ENCODE measurements around the gene TRANK1.

The TRANK1 gene

DNA sequence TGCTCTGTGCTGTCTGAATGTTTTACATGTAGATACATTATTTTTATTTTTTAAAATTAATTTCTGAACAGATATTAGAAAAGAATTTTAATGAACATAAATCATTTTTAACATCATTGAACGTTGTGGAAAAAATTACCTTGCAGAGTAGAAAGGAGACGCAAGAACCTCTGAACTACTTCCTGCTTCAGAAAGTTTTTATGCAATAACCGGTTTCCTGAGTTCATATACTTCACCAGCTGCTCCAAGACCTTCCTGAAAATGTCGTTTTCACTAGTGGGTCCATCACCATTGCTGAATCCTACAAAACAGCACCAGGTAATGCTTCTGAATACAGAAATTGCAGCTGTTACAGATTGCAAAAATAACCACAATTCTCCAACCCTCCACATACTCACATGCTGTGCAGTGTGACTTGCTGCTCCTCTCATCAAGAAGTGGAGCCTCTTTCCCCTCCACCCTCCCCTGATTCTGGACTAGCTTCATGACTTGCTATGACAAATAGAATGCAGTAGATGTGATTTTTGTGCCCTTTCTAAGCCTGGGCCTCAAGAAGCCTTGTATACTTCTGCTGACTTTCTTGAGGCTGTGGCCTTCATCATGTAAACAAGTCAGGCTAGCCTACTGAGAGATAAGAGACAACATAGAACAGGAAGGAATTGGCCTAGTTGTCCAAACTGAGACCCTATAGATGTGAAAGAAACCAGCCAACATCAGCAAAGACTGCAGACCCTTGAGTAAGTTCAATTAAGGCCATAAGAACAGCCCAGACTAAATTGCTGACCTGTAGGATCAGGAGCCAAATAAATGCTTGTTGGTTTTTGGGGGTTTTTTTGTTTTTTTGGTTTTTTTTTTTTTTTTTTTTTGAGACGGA, 80.4 kb downstream of the TRANK1 start:
- no peaks in the 10 kb centered on the region; the same call in 1 of the 2 replicates for H3K4me1 ChIP-seq (ENCODE audit: control insufficient read depth, insufficient read depth, low read length)
- H3K27me3 ChIP-seq (ENCODE audit: control insufficient read depth, insufficient read depth, low read length), result no peaks in the 10 kb centered on the region
- H3K27ac ChIP-seq (ENCODE audit: low read depth, low read length), result no peak overlapping the region
- H3K9ac ChIP-seq (ENCODE audit: low read length), result no peak overlapping the region
- no peaks in the 10 kb centered on the region for H3K36me3 ChIP-seq (ENCODE audit: control insufficient read depth, insufficient read depth, low read length)
- no peak overlapping the region for H3K4me3 ChIP-seq (ENCODE audit: low read depth, low read length)
- H3K9me3 ChIP-seq (ENCODE audit: control insufficient read depth, insufficient read depth, low read depth, low read length), result no peaks in the 10 kb centered on the region

DNA sequence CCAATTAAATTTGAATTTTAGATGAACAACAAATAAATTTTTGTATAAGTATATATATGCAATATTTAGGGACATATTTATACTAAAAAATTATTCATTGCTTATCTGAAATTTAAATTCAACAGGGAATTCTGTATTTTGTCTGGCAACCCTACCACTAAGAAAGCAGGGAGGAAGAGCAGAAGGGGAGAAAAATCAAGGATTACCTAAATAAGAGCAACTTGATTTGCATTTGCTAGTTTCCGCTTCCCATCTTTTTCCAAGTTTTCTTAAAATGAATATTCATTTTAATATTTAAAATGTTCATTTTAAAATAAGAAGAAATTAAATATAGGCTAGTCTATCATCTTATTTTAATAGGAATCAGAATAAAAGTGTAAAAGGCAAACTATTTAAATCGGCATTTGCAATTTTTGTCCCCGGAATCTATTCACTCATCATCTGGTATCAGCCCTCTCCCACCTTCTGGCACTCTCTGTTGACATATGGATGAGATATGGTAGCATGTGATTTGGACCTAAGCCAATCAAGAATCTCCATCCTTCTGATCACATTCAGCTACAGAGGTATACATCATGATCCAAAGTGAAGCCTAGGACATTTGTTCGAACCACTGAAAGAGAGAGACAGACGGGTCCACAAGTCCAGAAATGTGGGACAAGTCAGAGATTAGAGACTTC, 82.6 kb downstream of the TRANK1 start:
- H3K4me3 ChIP-seq (ENCODE audit: low read depth, low read length), result no peak overlapping the region
- no peaks in the 10 kb centered on the region for H3K9me3 ChIP-seq (ENCODE audit: control insufficient read depth, insufficient read depth, low read depth, low read length)
- no peaks in the 10 kb centered on the region for H3K27me3 ChIP-seq (ENCODE audit: control insufficient read depth, insufficient read depth, low read length)
- no peak overlapping the region for H3K27ac ChIP-seq (ENCODE audit: low read depth, low read length)
- peaks cover 4% of the 10 kb centered on the region; the same call in 1 of the 2 replicates for H3K4me1 ChIP-seq (ENCODE audit: control insufficient read depth, insufficient read depth, low read length)
- no peaks in the 10 kb centered on the region for H3K36me3 ChIP-seq (ENCODE audit: control insufficient read depth, insufficient read depth, low read length)
- no peak overlapping the region for H3K9ac ChIP-seq (ENCODE audit: low read length)

DNA sequence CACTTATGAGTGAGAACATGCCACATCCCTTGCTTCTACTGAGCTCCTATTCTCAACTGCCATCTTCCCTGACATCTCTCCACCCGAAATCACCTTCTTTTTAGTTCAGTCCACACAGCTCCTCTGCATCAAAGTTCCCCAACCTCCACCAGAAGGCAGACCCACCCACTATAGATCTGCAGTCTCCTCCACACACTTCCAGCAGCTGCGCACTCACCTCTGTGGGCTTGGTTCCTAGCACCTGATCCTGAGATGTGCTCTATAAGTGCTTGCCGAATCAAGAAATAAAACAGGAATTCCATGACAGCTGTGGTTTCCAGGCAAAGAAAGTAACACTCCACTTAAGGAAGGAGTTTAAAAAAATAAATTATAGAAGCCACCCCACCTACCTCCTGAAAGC, 85.4 kb downstream of the TRANK1 start:
- no peaks in the 10 kb centered on the region for H3K9me3 ChIP-seq (ENCODE audit: control insufficient read depth, insufficient read depth, low read depth, low read length)
- H3K9ac ChIP-seq (ENCODE audit: low read length), result no peak overlapping the region
- no peak overlapping the region for H3K4me3 ChIP-seq (ENCODE audit: low read depth, low read length)
- H3K27ac ChIP-seq (ENCODE audit: low read depth, low read length), result no peak overlapping the region
- no peaks in the 10 kb centered on the region for H3K36me3 ChIP-seq (ENCODE audit: control insufficient read depth, insufficient read depth, low read length)
- H3K4me1 ChIP-seq (ENCODE audit: control insufficient read depth, insufficient read depth, low read length), result peaks cover 4% of the 10 kb centered on the region; the same call in 1 of the 2 replicates
- H3K27me3 ChIP-seq (ENCODE audit: control insufficient read depth, insufficient read depth, low read length), result no peaks in the 10 kb centered on the region

DNA sequence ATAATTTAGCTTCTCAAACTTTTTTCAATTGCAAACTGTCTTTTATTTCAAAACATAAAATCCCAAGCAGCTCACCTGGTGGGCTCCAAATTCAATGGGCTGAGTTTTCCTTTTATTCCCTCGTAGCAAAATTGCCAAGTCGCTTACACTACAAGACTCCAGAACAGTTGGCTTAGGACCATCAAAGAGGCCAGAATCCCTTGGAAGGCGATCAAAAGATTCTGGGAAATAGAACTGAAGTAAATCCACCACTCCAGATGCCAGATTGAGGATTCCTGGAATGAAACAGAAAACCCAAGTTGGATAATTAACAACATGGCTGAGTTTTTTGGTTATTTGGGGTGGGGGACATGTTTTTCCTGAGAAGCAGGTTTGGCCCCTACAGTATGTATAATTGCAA, 92.8 kb downstream of the TRANK1 start:
- Histone ChIP-seq H3K9ac (ENCODE audit: low read length) (no peak overlapping the region), H3K36me3 (ENCODE audit: control insufficient read depth, insufficient read depth, low read length) (peaks cover 3% of the 10 kb centered on the region; the same call in 1 of the 2 replicates), H3K4me1 (ENCODE audit: control insufficient read depth, insufficient read depth, low read length) (no peaks in the 10 kb centered on the region), H3K27me3 (ENCODE audit: control insufficient read depth, insufficient read depth, low read length) (no peaks in the 10 kb centered on the region), H3K27ac (ENCODE audit: low read depth, low read length) (no peak overlapping the region), H3K4me3 (ENCODE audit: low read depth, low read length) (no peak overlapping the region), H3K9me3 (ENCODE audit: control insufficient read depth, insufficient read depth, low read depth, low read length) (no peaks in the 10 kb centered on the region)

DNA sequence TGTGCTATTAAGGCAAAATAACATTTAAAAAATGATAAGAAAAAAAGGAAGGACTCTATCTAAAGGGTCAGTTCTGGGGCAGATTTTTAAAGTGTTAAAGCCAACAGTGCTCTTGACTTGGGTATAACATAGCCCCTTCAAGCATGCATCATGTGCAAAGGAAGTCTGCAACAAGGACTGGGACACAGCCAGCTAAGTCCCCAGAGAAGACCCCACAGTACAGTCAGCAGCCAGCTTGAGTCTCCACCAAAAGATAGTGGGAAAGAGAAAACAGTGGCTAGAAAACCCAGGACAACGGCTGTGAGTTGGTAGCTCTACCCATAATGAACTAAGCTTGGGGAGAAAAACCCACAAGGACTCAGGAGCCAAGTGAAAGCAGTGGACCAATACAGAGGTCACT, 94.1 kb downstream of the TRANK1 start:
- Histone ChIP-seq H3K9me3 (ENCODE audit: control insufficient read depth, insufficient read depth, low read depth, low read length) (no peaks in the 10 kb centered on the region), H3K9ac (ENCODE audit: low read length) (no peak overlapping the region), H3K27ac (ENCODE audit: low read depth, low read length) (no peak overlapping the region), H3K36me3 (ENCODE audit: control insufficient read depth, insufficient read depth, low read length) (peaks cover 3% of the 10 kb centered on the region; the same call in 1 of the 2 replicates), H3K27me3 (ENCODE audit: control insufficient read depth, insufficient read depth, low read length) (no peaks in the 10 kb centered on the region), H3K4me1 (ENCODE audit: control insufficient read depth, insufficient read depth, low read length) (no peaks in the 10 kb centered on the region), H3K4me3 (ENCODE audit: low read depth, low read length) (no peak overlapping the region)

DNA sequence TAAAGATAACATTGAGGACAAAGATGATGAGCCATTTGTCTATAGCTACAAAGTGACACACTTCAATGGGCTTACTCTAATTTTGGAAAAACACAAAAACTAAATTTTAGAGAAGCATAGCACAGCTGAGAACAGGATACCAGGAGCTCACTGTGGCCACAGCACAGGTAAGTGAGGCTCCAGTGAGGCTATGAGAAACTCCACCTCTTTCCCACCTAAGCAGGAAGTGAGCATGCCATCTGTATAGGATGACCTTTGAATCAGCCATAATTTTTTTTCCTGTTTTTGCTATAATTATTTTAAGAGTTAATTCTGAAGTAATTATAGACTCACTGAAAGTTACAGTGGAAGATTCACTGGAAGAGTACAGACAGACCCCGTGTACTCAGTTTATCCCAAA, 98.4 kb downstream of the TRANK1 start:
- Histone ChIP-seq H3K4me1 (ENCODE audit: control insufficient read depth, insufficient read depth, low read length) (0 out of 2 replicates have a peak, but pooled peaks cover 3% of the 10 kb centered on the region), H3K9ac (ENCODE audit: low read length) (no peak overlapping the region), H3K27me3 (ENCODE audit: control insufficient read depth, insufficient read depth, low read length) (no peaks in the 10 kb centered on the region), H3K9me3 (ENCODE audit: control insufficient read depth, insufficient read depth, low read depth, low read length) (peaks cover 3% of the 10 kb centered on the region), H3K36me3 (ENCODE audit: control insufficient read depth, insufficient read depth, low read length) (peaks cover 3% of the 10 kb centered on the region; the same call in 1 of the 2 replicates), H3K4me3 (ENCODE audit: low read depth, low read length) (no peak overlapping the region), H3K27ac (ENCODE audit: low read depth, low read length) (no peak overlapping the region)

DNA sequence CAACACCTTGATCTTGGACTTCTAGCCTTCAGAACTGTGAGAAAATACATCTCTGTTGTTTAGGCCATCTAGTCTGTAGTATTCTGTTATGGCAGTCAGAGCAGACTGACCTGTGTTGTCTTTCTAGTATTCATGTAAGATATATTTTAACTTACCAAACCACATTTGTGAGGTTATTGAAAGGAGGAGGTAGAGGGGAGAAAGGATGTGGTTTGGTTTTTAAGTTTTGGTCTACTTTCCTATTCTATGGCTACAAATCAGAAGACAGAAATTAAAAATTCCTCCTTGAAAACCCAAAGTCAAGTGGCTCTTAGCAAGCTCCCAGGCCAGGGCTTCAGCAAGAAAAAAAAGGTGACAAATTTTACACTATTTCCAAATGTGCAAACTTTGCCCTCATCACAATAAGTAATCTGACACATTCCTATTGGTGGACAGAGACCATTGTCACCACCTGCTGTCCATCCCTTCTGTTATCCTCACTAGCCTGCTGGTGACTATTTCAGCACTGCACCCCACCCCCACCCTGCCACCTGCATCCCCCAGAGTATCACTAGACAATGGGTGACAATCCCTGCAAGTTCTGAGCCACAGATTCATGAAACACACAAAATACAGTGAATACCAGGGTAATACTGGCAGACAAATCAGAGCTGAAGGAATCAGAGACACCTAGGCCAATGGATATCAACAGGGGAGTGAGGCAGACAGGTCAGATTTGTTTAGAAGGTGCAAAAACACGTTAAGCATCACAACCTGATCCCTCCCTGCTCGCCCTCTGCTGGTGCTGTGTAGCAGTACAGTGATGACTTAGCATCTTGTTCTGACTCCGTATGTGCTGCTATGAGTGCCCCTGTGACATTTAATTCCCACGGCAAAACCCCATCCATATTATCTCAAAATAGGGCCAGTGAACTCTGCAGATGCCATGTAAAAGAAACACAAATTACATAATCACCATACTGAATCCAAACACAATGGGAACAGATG, 101.5 kb downstream of the TRANK1 start:
- no peak overlapping the region for H3K27ac ChIP-seq (ENCODE audit: low read depth, low read length)
- H3K9me3 ChIP-seq (ENCODE audit: control insufficient read depth, insufficient read depth, low read depth, low read length), result peaks cover 6% of the 10 kb centered on the region
- no peak overlapping the region for H3K9ac ChIP-seq (ENCODE audit: low read length)
- no peak overlapping the region for H3K4me3 ChIP-seq (ENCODE audit: low read depth, low read length)
- 0 out of 2 replicates have a peak, but pooled peaks cover 3% of the 10 kb centered on the region for H3K4me1 ChIP-seq (ENCODE audit: control insufficient read depth, insufficient read depth, low read length)
- H3K36me3 ChIP-seq (ENCODE audit: control insufficient read depth, insufficient read depth, low read length), result no peaks in the 10 kb centered on the region
- H3K27me3 ChIP-seq (ENCODE audit: control insufficient read depth, insufficient read depth, low read length), result no peaks in the 10 kb centered on the region

DNA sequence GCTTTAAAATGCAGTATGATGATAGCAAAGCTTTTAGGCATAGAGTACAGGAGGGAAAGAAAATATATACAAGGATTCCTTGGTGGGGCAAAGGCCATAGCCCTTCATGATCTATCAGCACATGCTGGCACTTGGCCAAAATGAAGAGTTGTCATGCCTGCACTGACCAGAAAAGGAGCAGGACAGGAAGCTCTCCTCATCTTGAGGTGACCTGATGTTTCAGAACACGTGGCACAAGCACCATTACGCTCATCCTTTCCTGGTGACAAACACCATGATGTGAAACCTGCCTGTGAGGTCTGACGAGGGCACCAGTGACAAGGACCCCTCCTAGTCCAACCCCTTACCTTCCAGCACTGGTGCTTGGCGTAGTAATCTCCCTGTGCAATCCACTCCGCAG, 102.6 kb downstream of the TRANK1 start:
- H3K27ac ChIP-seq (ENCODE audit: low read depth, low read length), result no peak overlapping the region
- H3K27me3 ChIP-seq (ENCODE audit: control insufficient read depth, insufficient read depth, low read length), result no peaks in the 10 kb centered on the region
- no peaks in the 10 kb centered on the region for H3K36me3 ChIP-seq (ENCODE audit: control insufficient read depth, insufficient read depth, low read length)
- no peak overlapping the region for H3K4me3 ChIP-seq (ENCODE audit: low read depth, low read length)
- peaks cover 6% of the 10 kb centered on the region for H3K9me3 ChIP-seq (ENCODE audit: control insufficient read depth, insufficient read depth, low read depth, low read length)
- no peak overlapping the region for H3K9ac ChIP-seq (ENCODE audit: low read length)
- 0 out of 2 replicates have a peak, but pooled peaks cover 3% of the 10 kb centered on the region for H3K4me1 ChIP-seq (ENCODE audit: control insufficient read depth, insufficient read depth, low read length)

DNA sequence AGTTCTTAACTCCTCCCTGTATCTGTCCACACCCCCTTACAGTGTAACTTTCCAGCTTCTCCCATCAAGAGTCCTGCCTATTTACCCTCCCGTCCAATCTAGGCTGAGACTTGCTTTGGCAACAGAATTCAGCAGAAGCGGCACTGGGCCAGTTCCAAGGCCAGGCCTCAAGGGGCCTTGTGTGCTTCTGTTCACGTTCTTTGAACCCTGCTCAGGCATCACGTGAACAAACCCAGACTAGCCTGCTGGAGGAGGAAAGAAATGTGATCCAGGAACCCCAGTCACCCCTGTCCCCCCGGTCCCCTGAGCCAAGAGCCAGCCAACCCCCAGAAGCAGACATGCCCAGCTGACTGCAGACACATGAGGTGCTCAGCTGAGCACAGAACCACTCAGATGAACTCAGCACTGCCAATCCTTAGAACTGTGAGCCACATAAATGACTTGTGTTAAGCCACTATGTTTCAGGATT, 104.4 kb downstream of the TRANK1 start:
- H3K27ac ChIP-seq (ENCODE audit: low read depth, low read length), result no peak overlapping the region
- no peaks in the 10 kb centered on the region for H3K36me3 ChIP-seq (ENCODE audit: control insufficient read depth, insufficient read depth, low read length)
- H3K4me1 ChIP-seq (ENCODE audit: control insufficient read depth, insufficient read depth, low read length), result 0 out of 2 replicates have a peak, but pooled peaks cover 3% of the 10 kb centered on the region

DNA sequence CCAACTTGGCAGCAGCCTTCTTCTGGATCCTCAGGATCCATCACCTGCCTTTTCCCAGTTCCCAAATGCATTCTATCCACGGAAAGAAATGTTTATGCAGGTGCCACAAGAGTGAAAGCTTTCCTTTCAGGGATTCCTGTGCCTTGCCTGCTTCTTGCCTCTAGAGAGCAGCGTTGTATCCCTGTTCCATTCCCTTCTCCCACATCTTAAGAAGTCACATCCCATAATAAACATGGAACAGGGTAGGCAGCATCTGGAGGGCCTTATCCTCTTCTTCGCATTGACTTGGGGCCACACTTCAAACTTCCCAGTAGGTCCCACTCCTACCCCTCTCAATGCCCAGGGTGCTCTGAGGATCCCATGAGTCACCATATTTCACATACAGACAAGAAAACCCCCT, 107.8 kb downstream of the TRANK1 start:
- H3K27me3 ChIP-seq (ENCODE audit: control insufficient read depth, insufficient read depth, low read length), result no peaks in the 10 kb centered on the region
- no peaks in the 10 kb centered on the region for H3K36me3 ChIP-seq (ENCODE audit: control insufficient read depth, insufficient read depth, low read length)
- H3K9ac ChIP-seq (ENCODE audit: low read length), result no peak overlapping the region
- H3K4me1 ChIP-seq (ENCODE audit: control insufficient read depth, insufficient read depth, low read length), result no peaks in the 10 kb centered on the region
- H3K27ac ChIP-seq (ENCODE audit: low read depth, low read length), result no peak overlapping the region
- H3K9me3 ChIP-seq (ENCODE audit: control insufficient read depth, insufficient read depth, low read depth, low read length), result peaks cover 6% of the 10 kb centered on the region
- H3K4me3 ChIP-seq (ENCODE audit: low read depth, low read length), result no peak overlapping the region

More for the DNA sequence above, 104.4 kb downstream of the TRANK1 start:
- H3K4me3 ChIP-seq (ENCODE audit: low read depth, low read length), result no peak overlapping the region
- no peaks in the 10 kb centered on the region for H3K27me3 ChIP-seq (ENCODE audit: control insufficient read depth, insufficient read depth, low read length)
- no peak overlapping the region for H3K9ac ChIP-seq (ENCODE audit: low read length)
- H3K9me3 ChIP-seq (ENCODE audit: control insufficient read depth, insufficient read depth, low read depth, low read length), result peaks cover 6% of the 10 kb centered on the region

Data from HUES6 (cell line).